ENCODE measurements around the gene RTN4RL1. TPM values are rescaled to one million over a fixed set of nuclear protein-coding genes. Genes with fewer than 3 reads are reported as not detected.

RTN4RL1 gene
- total RNA-seq, 1 experiment from 2014 or later = 0.22 TPM

DNA sequence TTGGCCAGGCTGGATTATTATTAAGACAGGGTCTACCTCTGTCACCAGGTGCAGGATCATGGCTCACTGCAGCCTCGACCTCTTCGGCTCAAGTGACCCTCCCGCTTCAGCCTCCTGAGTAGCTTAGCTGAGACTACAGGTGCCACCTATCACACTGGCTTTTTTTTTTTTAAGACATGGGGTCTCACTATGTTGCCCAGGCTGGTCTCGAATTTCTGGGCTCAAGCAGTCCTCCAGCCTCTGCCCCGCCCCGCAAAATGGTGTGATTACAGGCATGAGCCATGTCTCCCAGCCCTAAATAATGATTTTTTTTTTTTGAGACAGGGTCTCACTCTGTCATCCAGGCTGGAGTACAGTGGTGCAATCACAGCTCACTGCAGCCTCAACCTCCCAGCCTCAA lies 22.5 kb upstream of the RTN4RL1 start:
- H2BK12ac ChIP-seq (ENCODE audit: insufficient read length, low read depth, low read length) = no peak overlapping the region
- H3K27me3 ChIP-seq (ENCODE audit: insufficient read depth, low read length) = peaks cover 27% of the 10 kb centered on the region
- no peak overlapping the region for H3K56ac ChIP-seq (ENCODE audit: insufficient read length, low read depth, low read length)
- H3K9ac ChIP-seq (ENCODE audit: extremely low read depth, insufficient read length, low read length) = no peak overlapping the region
- no peak overlapping the region for H3K18ac ChIP-seq (ENCODE audit: insufficient read length, low read depth, low read length)
- H2BK5ac ChIP-seq (ENCODE audit: insufficient read length, low read length) = no peak overlapping the region
- H3K9me3 ChIP-seq (ENCODE audit: control insufficient read depth, low read depth, low read length) = no peaks in the 10 kb centered on the region
- H3K4me3 Mint-ChIP-seq = no peak overlapping the region
- H4K5ac ChIP-seq (ENCODE audit: insufficient read length, low read depth, low read length) = no peak overlapping the region
- no peaks in the 10 kb centered on the region for H3K4me1 ChIP-seq (ENCODE audit: insufficient read depth, low read length)
- no peak overlapping the region for H2AK5ac ChIP-seq (ENCODE audit: insufficient read length, low read length)
- H4K8ac ChIP-seq (replicated peaks; ENCODE audit: insufficient read length, low read depth, low read length) = no peak overlapping the region
- H4K91ac ChIP-seq (ENCODE audit: insufficient read length, low read depth, low read length) = no peak overlapping the region
- no CpG with 5 or more reads among the region's 6 CpGs for WGBS (ENCODE audit: extremely low coverage, insufficient read length, low lambda C conversion rate)
- TF ChIP-seq, protein P1, sequence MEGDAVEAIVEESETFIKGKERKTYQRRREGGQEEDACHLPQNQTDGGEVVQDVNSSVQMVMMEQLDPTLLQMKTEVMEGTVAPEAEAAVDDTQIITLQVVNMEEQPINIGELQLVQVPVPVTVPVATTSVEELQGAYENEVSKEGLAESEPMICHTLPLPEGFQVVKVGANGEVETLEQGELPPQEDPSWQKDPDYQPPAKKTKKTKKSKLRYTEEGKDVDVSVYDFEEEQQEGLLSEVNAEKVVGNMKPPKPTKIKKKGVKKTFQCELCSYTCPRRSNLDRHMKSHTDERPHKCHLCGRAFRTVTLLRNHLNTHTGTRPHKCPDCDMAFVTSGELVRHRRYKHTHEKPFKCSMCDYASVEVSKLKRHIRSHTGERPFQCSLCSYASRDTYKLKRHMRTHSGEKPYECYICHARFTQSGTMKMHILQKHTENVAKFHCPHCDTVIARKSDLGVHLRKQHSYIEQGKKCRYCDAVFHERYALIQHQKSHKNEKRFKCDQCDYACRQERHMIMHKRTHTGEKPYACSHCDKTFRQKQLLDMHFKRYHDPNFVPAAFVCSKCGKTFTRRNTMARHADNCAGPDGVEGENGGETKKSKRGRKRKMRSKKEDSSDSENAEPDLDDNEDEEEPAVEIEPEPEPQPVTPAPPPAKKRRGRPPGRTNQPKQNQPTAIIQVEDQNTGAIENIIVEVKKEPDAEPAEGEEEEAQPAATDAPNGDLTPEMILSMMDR (conservative IDR thresholded peaks at IDR 0.05) = no peak
- no peak overlapping the region for H3T11ph ChIP-seq (ENCODE audit: low read length)
- no peak overlapping the region for H2BK15ac ChIP-seq (ENCODE audit: low read depth, low read length)
- H3K27me3 Mint-ChIP-seq (ENCODE audit: low read depth) = peaks cover 51% of the 10 kb centered on the region
- H3K23me2 ChIP-seq (ENCODE audit: insufficient read length, low read depth, low read length, poor library complexity, severe bottlenecking) = no peaks in the 10 kb centered on the region
- no peak overlapping the region for H3K4me2 ChIP-seq (ENCODE audit: insufficient read depth, insufficient read length, low read length)
- H3K36me3 Mint-ChIP-seq (ENCODE audit: insufficient read depth in 1 of 3, low read depth in 3 of 3) = peaks cover 7 to 19% (median 13%) of the 10 kb centered on the region in 3 experiments
- no peak overlapping the region for H3K27ac ChIP-seq (ENCODE audit: insufficient read length, low read depth, low read length)
- H3K79me2 ChIP-seq (ENCODE audit: insufficient read depth, low read length) = no peaks in the 10 kb centered on the region
- peaks cover 8 to 11% of the 10 kb centered on the region in 2 experiments for H3K4me1 Mint-ChIP-seq
- no peak overlapping the region for H2AFZ ChIP-seq (ENCODE audit: low read length)
- H4K20me1 ChIP-seq (ENCODE audit: control insufficient read depth, insufficient read depth, insufficient read length) = no peaks in the 10 kb centered on the region
- H3K27ac Mint-ChIP-seq = no peak overlapping the region
- H3K14ac ChIP-seq (ENCODE audit: insufficient read depth, low read length) = no peak overlapping the region
- no peak overlapping the region for H2BK20ac ChIP-seq (ENCODE audit: low read depth, low read length, poor library complexity, severe bottlenecking)
- H3K23ac ChIP-seq (ENCODE audit: insufficient read length, low read depth, low read length) = no peak overlapping the region
- no peak overlapping the region for H2BK120ac ChIP-seq (ENCODE audit: low read depth, low read length, poor library complexity, severe bottlenecking)
- H3K9me3 Mint-ChIP-seq = no peaks in the 10 kb centered on the region
- H3K79me1 ChIP-seq (ENCODE audit: insufficient read depth, low read depth, low read length, poor library complexity, severe bottlenecking) = no peaks in the 10 kb centered on the region
- H3K4ac ChIP-seq (ENCODE audit: low read depth, low read length) = no peak overlapping the region
- DNase-seq = no peak

All from H9 (cell line).